Endothelial cell of umbilical vein (primary cell): Measurements from ENCODE around the gene LTK.

Experiments
- CTCF ChIP-seq, 2 donors: IDR thresholded peaks; 1 replicate in 1 of 2; 2 replicates in 1 of 2; pipeline ENCODE4 v1.5.1; 2011; ENCODE audit warnings: low read length in 2 of 2, mild to moderate bottlenecking in 2 of 2, moderate library complexity in 2 of 2, control low read depth in 1 of 2, inconsistent platforms in 1 of 2, low read depth in 1 of 2; ENCODE audit not compliant: insufficient read depth in 1 of 2; ENCODE audit errors: extremely low read depth in 1 of 2
- EZH2 ChIP-seq: IDR thresholded peaks from 2 replicates; pipeline ENCODE4 v1.6.1; 2012; ENCODE audit warnings: borderline replicate concordance, low read depth, mild to moderate bottlenecking, moderate library complexity, low read length, inconsistent platforms; ENCODE audit not compliant: severe bottlenecking
- FOS ChIP-seq: IDR thresholded peaks from 2 replicates; pipeline ENCODE4 v1.6.1; 2011; ENCODE audit warnings: mild to moderate bottlenecking, low read length, moderate library complexity, borderline replicate concordance; ENCODE audit not compliant: insufficient read depth
- GATA2 ChIP-seq: IDR thresholded peaks from 2 replicates; pipeline ENCODE4 v1.7.0; 2011; ENCODE audit warnings: low read depth, mild to moderate bottlenecking, moderate library complexity, mixed read lengths, low read length; ENCODE audit not compliant: insufficient read length, insufficient read depth
- JUN ChIP-seq: IDR thresholded peaks from 2 replicates; pipeline ENCODE4 v1.6.1; 2011; ENCODE audit warnings: borderline replicate concordance, low read depth; ENCODE audit not compliant: insufficient read length, insufficient read depth
- MAX ChIP-seq: IDR thresholded peaks from 2 replicates; pipeline ENCODE4 v1.6.1; 2011; ENCODE audit not compliant: insufficient read depth, insufficient read length
- POLR2A ChIP-seq: IDR thresholded peaks from 2 replicates; pipeline ENCODE4 v1.6.1; 2012; ENCODE audit warnings: low read depth, mild to moderate bottlenecking, control low read depth, low read length
- POLR2AphosphoS5 ChIP-seq: IDR thresholded peaks from 2 replicates; pipeline ENCODE4 v1.6.1; 2012; ENCODE audit warnings: low read depth, mild to moderate bottlenecking, control low read depth, low read length, moderate library complexity; ENCODE audit not compliant: insufficient read depth

GRCh38 chr15:41546851-41547786 is 33.5 kb upstream of the LTK start:
- no peak for TF ChIP-seq MAX
- no peak for TF ChIP-seq POLR2AphosphoS5
- TF ChIP-seq POLR2A, result no peak
- no peak for TF ChIP-seq GATA2
- TF ChIP-seq CTCF (IDR thresholded peaks at IDR 0.05; ENCODE audit: extremely low read depth in 1 of 2, insufficient read depth in 1 of 2, low read depth in 1 of 2, low read length in 2 of 2), result no peak
- TF ChIP-seq EZH2, result no peak
- TF ChIP-seq JUN, result no peak
- peak; percentile 15 for TF ChIP-seq FOS
